B cell (primary cell): ENCODE results near the gene CALHM1. TPM values are rescaled to one million over a fixed set of nuclear protein-coding genes. Genes with fewer than 3 reads are reported as not detected.

Source experiments
- ATAC-seq: fragments of 200-7000 bp; cut with Tn5 transposase; one replicate; pipeline ENCODE4 v1.10.0; 2021; ENCODE audit warnings: low read depth, mild to moderate bottlenecking, moderate number of reproducible peaks, moderate library complexity
- CTCF ChIA-PET: fragments of 350-600 bp; sonication (Branson Sonifier 250); formaldehyde crosslinking; loops from one replicate; lab custom pipeline; 2021; ENCODE audit warnings: antibody characterized with exemption, inconsistent platforms; lab: Charles Lee
- POLR2A ChIA-PET: fragments of 350-600 bp; sonication (Branson Sonifier 250); formaldehyde crosslinking; loops from one replicate; lab custom pipeline; 2021; ENCODE audit warnings: antibody characterized with exemption; lab: Charles Lee
- DNase-seq: peaks from one replicate; pipeline ENCODE4 v3.0.0; 2013
- H2AFZ ChIP-seq: 2 replicates; pipeline ENCODE4 v1.6.1; 2012; ENCODE audit warnings: mild to moderate bottlenecking, low read depth, low read length; ENCODE audit not compliant: insufficient read depth, poor library complexity, severe bottlenecking
- H3K27ac ChIP-seq, 2 donors: 1 replicate in 1 of 2; 2 replicates in 1 of 2; pipeline ENCODE4 v1.5.1; 2012 to 2013; ENCODE audit warnings: low read length in 2 of 2, mild to moderate bottlenecking in 2 of 2, moderate library complexity in 1 of 2
- H3K27me3 ChIP-seq, 4 experiments: fragments of 200-600 bp in 1 of 4; sonication (generic) in 1 of 4; replicated peaks in 1 of 4; 1 replicate in 2 of 4; 2 replicates in 2 of 4; pipeline versions ENCODE4 v1.6.1 to v1.7.0; 2013 to 2016; ENCODE audit warnings: low read length in 3 of 4, mild to moderate bottlenecking in 2 of 4, mixed read lengths in 1 of 4, moderate library complexity in 1 of 4; ENCODE audit not compliant: insufficient read depth in 4 of 4, control insufficient read depth in 3 of 4; ENCODE audit errors: control extremely low read depth in 1 of 4
- H3K36me3 ChIP-seq, 2 experiments: replicated peaks in 1 of 2; 1 replicate in 1 of 2; 2 replicates in 1 of 2; pipeline versions ENCODE4 v1.6.1 to v1.7.1; 2013; ENCODE audit warnings: low read length in 1 of 2; ENCODE audit not compliant: insufficient read depth in 2 of 2, control insufficient read depth in 1 of 2; ENCODE audit errors: control extremely low read depth in 1 of 2, extremely low read depth in 1 of 2
- H3K4me1 ChIP-seq, 2 donors: fragments of 200-600 bp in 1 of 2; sonication (generic) in 1 of 2; 1 replicate in 1 of 2; 2 replicates in 1 of 2; pipeline versions ENCODE4 v1.5.1 to v1.6.1; 2013 to 2017; ENCODE audit warnings: low read length in 2 of 2; ENCODE audit not compliant: control insufficient read depth in 2 of 2, insufficient read depth in 2 of 2
- H3K4me2 ChIP-seq: replicated peaks from 2 replicates; pipeline ENCODE3; 2012; ENCODE audit warnings: mild to moderate bottlenecking, low read depth, low read length; ENCODE audit not compliant: poor library complexity, severe bottlenecking
- H3K4me3 ChIP-seq, 5 experiments: fragments of 200-600 bp in 1 of 5; sonication (generic) in 1 of 5; 1 replicate in 3 of 5; 2 replicates in 2 of 5; pipeline versions ENCODE4 v1.5.1 to v1.7.0; 2011 to 2016; ENCODE audit warnings: low read length in 4 of 5, mild to moderate bottlenecking in 4 of 5, low read depth in 2 of 5, control low read depth in 1 of 5, moderate library complexity in 1 of 5; ENCODE audit not compliant: insufficient read depth in 1 of 5; ENCODE audit errors: control extremely low read depth in 1 of 5, extremely low read depth in 1 of 5
- H3K79me2 ChIP-seq: fragments of 200-600 bp; sonication (generic); one replicate; pipeline ENCODE4 v1.6.0; 2016; ENCODE audit warnings: low read length; ENCODE audit not compliant: control insufficient read depth, insufficient read depth
- H3K9ac ChIP-seq: fragments of 200-600 bp; sonication (generic); 2 replicates; pipeline ENCODE4 v1.6.1; 2017; ENCODE audit warnings: mild to moderate bottlenecking, low read length, moderate library complexity
- H3K9me3 ChIP-seq, 3 donors: one replicate each; pipeline versions ENCODE4 v1.6.1 to v1.7.1; 2013; ENCODE audit warnings: low read length in 2 of 3; ENCODE audit not compliant: control insufficient read depth in 2 of 3, insufficient read depth in 1 of 3; ENCODE audit errors: control extremely low read depth in 1 of 3
- H4K20me1 ChIP-seq: 2 replicates; pipeline ENCODE4 v1.6.0; 2012; ENCODE audit warnings: mild to moderate bottlenecking, low read length; ENCODE audit not compliant: insufficient read depth, control insufficient read depth, poor library complexity, severe bottlenecking
- H3K27ac Mint-ChIP-seq: one replicate; pipeline ENCODE4 v1.8.0; 2021; ENCODE audit warnings: mixed read lengths
- H3K27me3 Mint-ChIP-seq: one replicate; pipeline ENCODE4 v1.8.0; 2021; ENCODE audit warnings: mixed read lengths
- H3K4me1 Mint-ChIP-seq: one replicate; pipeline ENCODE4 v1.8.0; 2021; ENCODE audit warnings: mixed read lengths
- H3K4me3 Mint-ChIP-seq: one replicate; pipeline ENCODE4 v1.8.0; 2021; ENCODE audit warnings: mixed read lengths
- H3K9me3 Mint-ChIP-seq: one replicate; pipeline ENCODE4 v1.8.0; 2022; ENCODE audit warnings: mixed read lengths; ENCODE audit not compliant: insufficient read depth
- EZH2 ChIP-seq: IDR thresholded peaks from 2 replicates; pipeline ENCODE4 v1.6.1; 2012; ENCODE audit warnings: borderline replicate concordance, low read depth, mild to moderate bottlenecking, moderate library complexity, low read length; ENCODE audit not compliant: insufficient read depth, poor library complexity, severe bottlenecking
- WGBS: methylation state at CpG from one replicate; pipeline ENCODE4 v1.1.5; 2013; ENCODE audit warnings: missing lambda C conversion rate; ENCODE audit not compliant: insufficient coverage; 5-methylcytosine and 5-hydroxymethylcytosine counted together
- intact Hi-C: fragments of 100-400 bp; cut with micrococcal nuclease; formaldehyde crosslinking; loops from one replicate; pipeline ENCODE4 v1.10.0; 2022
- polyA plus RNA-seq: library from polyadenylated mRNA; depleted of rRNA; stranded (reverse); fragments of >200 nt; gene quantifications from 2 replicates; pipeline ENCODE4 v1.2.3, GENCODE V29; 2012
- total RNA-seq, 2 donors: library from RNA; stranded (reverse); fragments of 120-200 nt in 1 of 2; gene quantifications; 1 replicate in 1 of 2; 2 replicates in 1 of 2; pipeline versions ENCODE4 v1.2.3 to v1.2.4, GENCODE V29; 2013 to 2022
- TF ChIP-seq, protein P1 (sequence below): fragments of 200-600 bp; IDR thresholded peaks from one replicate; pipeline ENCODE4 v1.8.0; 2022; ENCODE audit warnings: antibody characterized with exemption, mild to moderate bottlenecking

CALHM1 gene
- total and polyA plus RNA-seq, 2 donors (not counting 1 experiment from before 2014, with no cell fraction given), result 0.16 to 0.34 TPM

DNA sequence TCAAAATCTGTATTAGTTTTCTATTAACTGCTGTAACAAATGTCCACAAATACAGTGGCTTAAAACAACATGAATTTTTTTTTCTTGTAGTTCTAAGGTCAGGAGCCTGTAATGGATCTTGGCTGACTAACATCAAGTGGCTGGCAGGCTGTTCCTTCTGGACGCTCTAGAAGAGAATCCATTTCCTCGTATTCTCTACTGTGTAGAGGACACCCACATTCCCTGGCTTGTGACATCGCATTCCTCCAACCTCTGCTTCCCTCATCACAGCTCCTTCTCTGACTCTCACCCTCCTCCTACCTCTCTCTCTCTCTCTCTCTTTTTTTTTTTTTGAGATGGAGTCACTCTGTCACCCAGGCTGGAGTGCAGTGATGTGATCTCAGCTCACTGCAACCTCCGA lies 4.8 kb upstream of the CALHM1 start:
- ChIA-PET CTCF (interaction anchor here (1.5 to 1.6 kb wide), 2 partner anchors 11 to 13 kb away, joined by 3 to 4 read pairs; partner anchors contain the start of gene CALHM2), POLR2A (no interaction called here)
- no peak overlapping the region for H3K4me3 ChIP-seq
- H3K4me2 ChIP-seq, result no peak overlapping the region
- peaks cover 14 to 43% of the 10 kb centered on the region in 2 donors for H3K4me1 ChIP-seq
- H3K4me1 Mint-ChIP-seq, result peaks cover 38% of the 10 kb centered on the region
- ATAC-seq (no peak), DNase-seq (no peak)
- H3K9me3 ChIP-seq, result no peaks in the 10 kb centered on the region
- TF ChIP-seq EZH2, result no peak
- TF ChIP-seq, protein P1, sequence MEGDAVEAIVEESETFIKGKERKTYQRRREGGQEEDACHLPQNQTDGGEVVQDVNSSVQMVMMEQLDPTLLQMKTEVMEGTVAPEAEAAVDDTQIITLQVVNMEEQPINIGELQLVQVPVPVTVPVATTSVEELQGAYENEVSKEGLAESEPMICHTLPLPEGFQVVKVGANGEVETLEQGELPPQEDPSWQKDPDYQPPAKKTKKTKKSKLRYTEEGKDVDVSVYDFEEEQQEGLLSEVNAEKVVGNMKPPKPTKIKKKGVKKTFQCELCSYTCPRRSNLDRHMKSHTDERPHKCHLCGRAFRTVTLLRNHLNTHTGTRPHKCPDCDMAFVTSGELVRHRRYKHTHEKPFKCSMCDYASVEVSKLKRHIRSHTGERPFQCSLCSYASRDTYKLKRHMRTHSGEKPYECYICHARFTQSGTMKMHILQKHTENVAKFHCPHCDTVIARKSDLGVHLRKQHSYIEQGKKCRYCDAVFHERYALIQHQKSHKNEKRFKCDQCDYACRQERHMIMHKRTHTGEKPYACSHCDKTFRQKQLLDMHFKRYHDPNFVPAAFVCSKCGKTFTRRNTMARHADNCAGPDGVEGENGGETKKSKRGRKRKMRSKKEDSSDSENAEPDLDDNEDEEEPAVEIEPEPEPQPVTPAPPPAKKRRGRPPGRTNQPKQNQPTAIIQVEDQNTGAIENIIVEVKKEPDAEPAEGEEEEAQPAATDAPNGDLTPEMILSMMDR, result no peak
- H3K27me3 Mint-ChIP-seq, result no peaks in the 10 kb centered on the region
- H4K20me1 ChIP-seq, result no peaks in the 10 kb centered on the region
- no peak overlapping the region for H3K27ac ChIP-seq
- intact Hi-C loops, result no loop called here
- H3K36me3 ChIP-seq, result no peaks in the 10 kb centered on the region
- no peak overlapping the region for H3K27ac Mint-ChIP-seq
- no peak overlapping the region for H2AFZ ChIP-seq
- no peaks in the 10 kb centered on the region for H3K79me2 ChIP-seq
- no peaks in the 10 kb centered on the region for H3K9me3 Mint-ChIP-seq
- no peaks in the 10 kb centered on the region for H3K27me3 ChIP-seq
- H3K4me3 Mint-ChIP-seq, result no peak overlapping the region
- H3K9ac ChIP-seq, result no peak overlapping the region
- WGBS, result 100% methylated on average over 1 of the region's 4 CpGs

DNA sequence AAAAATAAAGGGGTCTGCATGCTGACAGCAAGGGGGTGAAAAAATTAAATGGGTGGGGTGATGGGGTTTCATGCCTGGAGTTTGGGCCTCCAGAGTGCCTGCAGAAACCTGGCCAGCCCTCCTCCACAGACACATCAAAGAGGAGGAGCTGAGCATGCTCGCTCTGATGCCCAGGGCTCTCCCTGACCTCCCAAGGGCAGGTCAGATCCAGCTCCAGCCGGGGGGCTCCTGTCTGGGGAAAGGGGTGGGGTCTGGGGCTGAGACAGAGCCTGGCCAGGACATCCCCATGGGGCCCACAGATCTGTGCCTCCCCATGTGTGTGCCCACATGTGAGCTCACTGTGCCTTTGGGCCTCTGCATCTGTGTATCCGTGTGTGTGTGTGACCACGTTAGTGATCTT lies 915 bp upstream of the CALHM1 start:
- Histone ChIP-seq H3K27ac (no peak overlapping the region), H4K20me1 (no peaks in the 10 kb centered on the region), H3K4me2 (peak overlapping the region; percentile 19), H3K36me3 (no peaks in the 10 kb centered on the region), H3K9me3 (no peaks in the 10 kb centered on the region), H3K4me1 (peaks cover 3 to 18% of the 10 kb centered on the region in 2 donors), H3K4me3 (no peak overlapping the region), H3K9ac (no peak overlapping the region), H2AFZ (no peak overlapping the region), H3K27me3 (no peaks in the 10 kb centered on the region), H3K79me2 (no peaks in the 10 kb centered on the region)
- WGBS, result 63% methylated on average over 3 of the region's 4 CpGs
- no peak for ATAC-seq
- no peaks in the 10 kb centered on the region for H3K27me3 Mint-ChIP-seq
- no peaks in the 10 kb centered on the region for H3K9me3 Mint-ChIP-seq
- intact Hi-C loops, result no loop called here
- TF ChIP-seq EZH2, result no peak
- TF ChIP-seq, protein P1, result no peak
- ChIA-PET POLR2A (interaction anchor here (0.6 kb wide), 1 partner anchor 31 kb away, joined by 5 read pairs; no protein-coding TSS in a partner anchor), CTCF (no interaction called here)
- H3K4me3 Mint-ChIP-seq, result no peak overlapping the region
- no peak for DNase-seq
- H3K4me1 Mint-ChIP-seq, result peaks cover 17% of the 10 kb centered on the region
- no peak overlapping the region for H3K27ac Mint-ChIP-seq
